Left lung (tissue), 10 donors: Measurements from ENCODE around the gene THBD. TPM values are rescaled to one million over a fixed set of nuclear protein-coding genes. Genes with fewer than 3 reads are reported as not detected.

Experiments used
- ATAC-seq: fragments of 200-7000 bp; cut with Tn5 transposase; one replicate; pipeline ENCODE4 v1.9.1; 2020; ENCODE audit warnings: moderate library complexity
- DNase-seq, 4 donors: peaks; one replicate each; pipeline ENCODE4 v3.0.0-alpha.2; 2013 to 2020
- H3K27ac ChIP-seq, 2 donors: fragments of 200-600 bp; sonication (generic) in 1 of 2; one replicate each; pipeline versions ENCODE4 v1.5.0 to v1.8.0; 2020 to 2021
- H3K27me3 ChIP-seq, 2 donors: fragments of 200-600 bp; sonication (generic) in 1 of 2; one replicate each; pipeline versions ENCODE4 v1.5.0 to v1.8.0; 2020 to 2021
- H3K36me3 ChIP-seq, 2 donors: fragments of 200-600 bp; sonication (generic) in 1 of 2; one replicate each; pipeline versions ENCODE4 v1.5.0 to v1.8.0; 2020 to 2021
- H3K4me1 ChIP-seq, 2 donors: fragments of 200-600 bp; one replicate each; pipeline ENCODE4 v1.8.0; 2021
- H3K4me3 ChIP-seq, 2 donors: fragments of 200-600 bp; sonication (generic) in 1 of 2; one replicate each; pipeline versions ENCODE4 v1.5.0 to v1.8.0; 2020 to 2021; ENCODE audit warnings: mild to moderate bottlenecking in 1 of 2
- H3K9me3 ChIP-seq, 2 donors: fragments of 200-600 bp; sonication (generic) in 1 of 2; one replicate each; pipeline versions ENCODE4 v1.5.0 to v1.8.0; 2020 to 2021
- intact Hi-C, 2 donors: fragments of 100-400 bp; cut with DNase I; formaldehyde crosslinking; loops; one replicate each; pipeline versions ENCODE4 v1.11.2 to v1.14.2; 2022
- polyA plus RNA-seq, 6 donors: library from polyadenylated mRNA; unstranded; fragments of 120-200 nt; gene quantifications; one replicate each; pipeline ENCODE4 v1.2.1, GENCODE V29; 2013; ENCODE audit not compliant: insufficient read length in 6 of 6
- total RNA-seq, 2 donors: library from RNA; stranded (reverse); fragmentation: NEBNext Ultra II Directional; extraction: Animal tissue kit (Norgen Biotek cat#: 25700); gene quantifications; one replicate each; pipeline ENCODE4 v1.2.1, GENCODE V29; 2021
- TF ChIP-seq, protein P1 (sequence below), 2 donors: fragments of 200-600 bp; sonication (generic) in 1 of 2; IDR thresholded peaks; one replicate each; pipeline versions ENCODE4 v1.5.0 to v1.8.0; 2021; ENCODE audit warnings: antibody characterized with exemption in 2 of 2
- donor health status: DM: no; HTN: yes; CAD: no.
- donor health status: DM: no; HTN: no; CAD: no.

Gene THBD
- total and polyA plus RNA-seq, 8 donors: 27.3 to 77.4 (median 47.2) TPM

DNA sequence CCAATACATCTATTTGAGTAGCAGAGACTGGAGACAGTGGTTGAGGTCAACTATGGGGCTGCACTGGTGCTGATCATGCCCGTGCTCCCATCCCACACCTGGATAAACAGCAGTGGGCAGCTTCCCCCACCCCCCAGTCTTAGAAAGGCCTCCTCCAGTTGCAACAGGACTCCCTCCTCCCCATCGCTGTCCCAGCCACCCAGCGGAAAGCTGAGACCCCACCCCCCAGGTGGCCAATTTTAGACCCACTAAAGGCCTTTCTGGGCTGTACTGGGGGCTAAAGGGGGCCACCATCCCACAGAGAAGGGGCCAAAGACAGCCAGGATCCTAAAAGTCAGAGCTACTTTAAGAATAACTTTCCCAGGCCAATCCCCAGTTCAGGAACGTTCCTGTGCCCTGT lies 15.6 kb downstream of the THBD start:
- DNase-seq: no peak
- Histone ChIP-seq H3K4me1 (peaks cover 0 to 18% of the 10 kb centered on the region in 2 donors), H3K9me3 (no peaks in the 10 kb centered on the region), H3K36me3 (no peaks in the 10 kb centered on the region), H3K27me3 (peaks cover 18 to 45% of the 10 kb centered on the region in 2 donors), H3K27ac (no peak overlapping the region), H3K4me3 (no peak overlapping the region)
- ATAC-seq: no peak
- TF ChIP-seq, protein P1, sequence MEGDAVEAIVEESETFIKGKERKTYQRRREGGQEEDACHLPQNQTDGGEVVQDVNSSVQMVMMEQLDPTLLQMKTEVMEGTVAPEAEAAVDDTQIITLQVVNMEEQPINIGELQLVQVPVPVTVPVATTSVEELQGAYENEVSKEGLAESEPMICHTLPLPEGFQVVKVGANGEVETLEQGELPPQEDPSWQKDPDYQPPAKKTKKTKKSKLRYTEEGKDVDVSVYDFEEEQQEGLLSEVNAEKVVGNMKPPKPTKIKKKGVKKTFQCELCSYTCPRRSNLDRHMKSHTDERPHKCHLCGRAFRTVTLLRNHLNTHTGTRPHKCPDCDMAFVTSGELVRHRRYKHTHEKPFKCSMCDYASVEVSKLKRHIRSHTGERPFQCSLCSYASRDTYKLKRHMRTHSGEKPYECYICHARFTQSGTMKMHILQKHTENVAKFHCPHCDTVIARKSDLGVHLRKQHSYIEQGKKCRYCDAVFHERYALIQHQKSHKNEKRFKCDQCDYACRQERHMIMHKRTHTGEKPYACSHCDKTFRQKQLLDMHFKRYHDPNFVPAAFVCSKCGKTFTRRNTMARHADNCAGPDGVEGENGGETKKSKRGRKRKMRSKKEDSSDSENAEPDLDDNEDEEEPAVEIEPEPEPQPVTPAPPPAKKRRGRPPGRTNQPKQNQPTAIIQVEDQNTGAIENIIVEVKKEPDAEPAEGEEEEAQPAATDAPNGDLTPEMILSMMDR (IDR thresholded peaks at IDR 0.05): no peak
- intact Hi-C loops: no loop called here

DNA sequence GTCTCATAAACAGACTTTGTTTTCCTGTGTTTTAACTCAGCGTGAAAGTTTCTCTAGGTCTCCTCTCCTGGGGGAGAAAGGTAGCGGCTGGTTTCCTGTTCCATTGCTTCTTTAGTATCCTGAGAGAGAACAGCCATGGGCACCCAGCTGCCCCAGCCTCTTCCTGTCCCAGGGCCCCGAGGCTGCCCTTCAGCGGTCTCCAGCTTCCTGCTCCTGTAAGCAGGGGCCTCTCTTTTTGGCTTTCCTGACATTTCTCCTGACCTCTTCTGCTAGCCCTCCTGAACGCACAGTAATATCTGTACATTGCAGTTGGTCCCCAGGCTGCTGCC lies 16.8 kb downstream of the THBD start:
- TF ChIP-seq, protein P1 (IDR thresholded peaks at IDR 0.05): no peak
- H3K27me3 ChIP-seq: peaks cover 18 to 37% of the 10 kb centered on the region in 2 donors
- no peak for ATAC-seq
- H3K4me3 ChIP-seq: no peak overlapping the region
- H3K9me3 ChIP-seq: no peaks in the 10 kb centered on the region
- no peak for DNase-seq
- no peaks in the 10 kb centered on the region for H3K36me3 ChIP-seq
- peaks cover 0 to 30% of the 10 kb centered on the region in 2 donors for H3K4me1 ChIP-seq
- intact Hi-C loops: no loop called here
- H3K27ac ChIP-seq: no peak overlapping the region

DNA sequence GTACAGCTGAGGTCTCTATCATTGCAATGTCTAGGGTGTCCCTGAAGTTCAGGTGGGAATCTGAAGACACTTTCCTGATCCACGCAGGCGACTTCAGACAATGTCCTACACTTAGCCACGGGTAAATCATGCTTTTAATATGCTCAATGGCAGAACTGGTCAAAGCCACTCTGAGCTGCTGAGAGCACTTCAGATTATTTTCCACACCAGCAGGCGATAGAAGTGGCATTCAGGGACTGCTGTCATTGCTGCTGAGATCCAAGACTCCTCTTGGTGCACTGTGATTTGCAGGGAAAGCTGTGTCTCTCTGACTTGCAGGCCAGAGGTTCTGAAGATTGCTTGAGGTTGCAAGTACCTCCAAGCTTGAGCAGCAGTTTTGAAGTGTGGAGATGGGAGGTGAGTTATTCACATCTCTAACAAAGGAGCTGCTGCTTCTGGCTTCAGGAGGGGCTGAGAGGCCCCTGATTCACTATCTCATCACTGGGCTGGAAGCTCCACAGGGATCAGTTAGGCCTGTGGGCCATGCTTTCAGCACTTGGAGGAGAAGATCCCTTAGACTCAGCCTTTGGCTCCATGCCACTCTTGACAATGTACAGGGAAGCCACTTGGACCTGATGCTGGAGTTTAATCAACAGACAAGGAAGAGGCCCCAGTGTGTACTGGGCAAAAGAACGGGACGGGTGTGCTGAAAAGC lies 17.3 kb downstream of the THBD start:
- peak; percentile 80 for ATAC-seq
- peaks cover 0 to 35% of the 10 kb centered on the region in 2 donors for H3K4me1 ChIP-seq
- TF ChIP-seq, protein P1 (IDR thresholded peaks at IDR 0.05): no peak
- no peak for DNase-seq
- no peak overlapping the region for H3K27ac ChIP-seq
- intact Hi-C loops: no loop called here
- no peak overlapping the region for H3K4me3 ChIP-seq
- peaks cover 18 to 33% of the 10 kb centered on the region in 2 donors for H3K27me3 ChIP-seq
- no peaks in the 10 kb centered on the region for H3K36me3 ChIP-seq
- H3K9me3 ChIP-seq: no peaks in the 10 kb centered on the region

DNA sequence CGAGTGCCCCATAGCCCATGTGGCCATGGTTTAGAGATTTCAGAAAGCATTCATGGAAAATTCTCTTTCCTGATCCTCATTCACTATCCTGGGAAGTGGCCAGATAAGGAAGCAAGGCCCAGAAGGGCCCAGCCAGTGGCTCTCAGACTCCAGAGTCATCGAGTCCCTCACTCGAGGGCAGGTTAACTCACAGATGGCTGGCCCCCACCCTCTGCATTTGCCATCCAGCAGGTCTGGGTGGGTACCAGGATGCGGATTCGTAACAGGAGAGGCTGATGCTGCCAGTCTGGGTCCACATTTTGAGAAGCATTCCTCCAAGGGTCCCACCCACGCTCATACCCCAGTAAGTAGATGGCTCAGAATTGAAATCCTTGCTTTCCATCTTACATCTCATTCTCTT lies 18.1 kb downstream of the THBD start:
- Histone ChIP-seq H3K36me3 (no peaks in the 10 kb centered on the region), H3K9me3 (no peaks in the 10 kb centered on the region), H3K4me3 (no peak overlapping the region), H3K27me3 (peaks cover 15 to 25% of the 10 kb centered on the region in 2 donors), H3K4me1 (peaks cover 0 to 43% of the 10 kb centered on the region in 2 donors), H3K27ac (no peak overlapping the region)
- intact Hi-C loops: no loop called here
- TF ChIP-seq, protein P1 (IDR thresholded peaks at IDR 0.05): no peak
- no peak for ATAC-seq
- DNase-seq: no peak

DNA sequence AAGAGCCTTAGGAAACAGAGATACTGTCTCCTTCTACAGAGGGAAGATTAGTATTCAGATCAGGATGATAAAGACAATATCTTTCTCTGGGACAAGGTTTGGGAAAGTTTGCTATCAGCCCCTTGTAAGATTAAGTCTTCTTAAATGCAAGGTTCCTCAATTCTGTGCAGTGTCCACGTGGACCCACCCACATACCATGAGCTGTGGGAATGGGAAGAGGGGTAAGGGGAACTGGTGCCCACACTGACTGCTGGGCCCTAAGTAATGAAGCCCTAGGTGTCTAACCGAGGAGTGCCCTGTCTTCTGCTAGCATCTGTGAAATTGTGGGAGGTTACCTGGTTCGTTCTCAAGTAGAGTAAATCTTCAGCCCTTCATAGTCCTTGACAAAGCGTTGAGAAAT lies 20.1 kb downstream of the THBD start:
- ATAC-seq (peak; percentile 38), DNase-seq (peak in 1 of 4 donors; percentile 49)
- Histone ChIP-seq H3K36me3 (no peaks in the 10 kb centered on the region), H3K27ac (no peak overlapping the region), H3K9me3 (no peaks in the 10 kb centered on the region), H3K27me3 (peaks cover 0 to 4% of the 10 kb centered on the region in 2 donors), H3K4me3 (no peak overlapping the region), H3K4me1 (peaks cover 0 to 59% of the 10 kb centered on the region in 2 donors)
- TF ChIP-seq, protein P1 (IDR thresholded peaks at IDR 0.05): no peak
- intact Hi-C loops: no loop called here
